HG03378 (cell line): Measurements from ENCODE around the gene XCR1.
"Not testable (repeated sequence)": the region's sequence is repeated elsewhere in the genome, so short reads cannot be mapped to it uniquely, and the experiment has no call there.

Experiments
- ATAC-seq: cut with Tn5 transposase; IDR thresholded peaks from one replicate; pipeline ENCODE4 v1.9.1; 2021; ENCODE audit warnings: mild to moderate bottlenecking, moderate library complexity; ENCODE audit not compliant: unreplicated experiment

Gene XCR1

GRCh38 chr3:46027021-46027705 lies at the start of gene XCR1:
Gene XCR1, minus strand, starts transcription at chr3:46027483. Its CDS starts 5,536 bp downstream, at chr3:46021947.
- no peak for ATAC-seq

GRCh38 chr3:46076606-46077005 lies 49.3 kb upstream of the XCR1 start:
- no peak for ATAC-seq

- no peak for ATAC-seq
Observed at GRCh38 chr3:46075816-46076215, 48.5 kb upstream of the XCR1 start.

DNA sequence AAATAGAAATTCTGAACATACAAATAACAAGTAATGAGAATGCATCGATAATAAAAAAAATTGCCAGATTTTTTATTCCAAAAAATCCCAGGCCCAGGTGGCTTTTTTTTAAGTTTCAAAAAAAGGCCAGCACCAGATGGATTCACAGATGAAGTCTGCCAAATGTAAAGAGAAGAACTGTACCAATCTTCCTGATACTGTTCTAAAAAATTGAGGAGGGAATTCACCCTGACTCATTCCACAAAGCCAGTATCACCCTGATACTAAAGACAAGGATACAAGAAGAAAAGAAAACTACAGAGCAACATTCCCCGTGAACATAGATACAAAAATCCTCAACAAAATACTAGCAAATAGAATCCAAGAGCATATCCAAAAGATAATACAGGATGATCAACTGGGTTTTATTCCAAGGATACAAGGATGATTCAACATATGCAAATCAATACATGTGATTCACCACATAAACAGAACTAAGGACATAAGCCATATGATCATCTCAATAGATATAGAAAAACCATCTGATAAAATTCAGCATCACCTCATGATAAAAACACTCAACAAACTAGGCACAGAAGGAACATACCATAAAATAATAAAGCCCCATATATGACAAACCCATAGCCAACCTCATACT lies 44.1 kb upstream of the XCR1 start:
- ATAC-seq: no peak

GRCh38 chr3:46070595-46071093 lies 43.4 kb upstream of the XCR1 start:
- ATAC-seq: no peak

- ATAC-seq: no peak
Observed at GRCh38 chr3:46068501-46068900, 41.2 kb upstream of the XCR1 start.

GRCh38 chr3:46067401-46067800 lies 40.1 kb upstream of the XCR1 start:
- ATAC-seq: no peak

DNA sequence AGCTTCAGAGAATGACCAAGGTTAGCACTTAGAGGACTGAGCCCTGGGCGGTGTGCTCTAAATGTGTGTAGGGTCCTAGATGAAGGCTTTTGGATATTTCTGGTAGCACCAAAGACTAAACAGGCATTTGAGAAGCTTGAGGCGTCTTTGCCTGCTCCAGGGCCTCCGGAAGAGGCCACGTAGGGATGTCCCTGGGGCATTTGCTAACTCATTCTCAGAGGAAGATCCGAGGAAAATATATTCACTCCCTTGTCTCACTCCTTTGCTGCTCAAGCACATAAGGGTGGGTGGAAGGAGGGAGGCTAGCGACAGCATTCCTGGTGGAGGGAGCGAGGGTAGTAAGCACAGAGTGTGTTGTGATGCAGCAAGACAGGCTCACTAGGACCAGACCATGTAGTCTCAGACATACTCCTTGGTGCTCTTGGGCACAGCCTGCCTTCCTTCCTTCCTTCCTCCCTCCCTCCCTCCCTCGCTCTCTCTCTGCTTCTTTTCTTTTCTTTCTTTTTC lies 38.5 kb upstream of the XCR1 start:
- ATAC-seq: no peak

- no peak for ATAC-seq
Observed at GRCh38 chr3:46065294-46065705, 38.0 kb upstream of the XCR1 start.

- no peak for ATAC-seq
Observed at GRCh38 chr3:46062679-46063078, 35.4 kb upstream of the XCR1 start.

- no peak for ATAC-seq
Observed at GRCh38 chr3:46061887-46062286, 34.6 kb upstream of the XCR1 start.

DNA sequence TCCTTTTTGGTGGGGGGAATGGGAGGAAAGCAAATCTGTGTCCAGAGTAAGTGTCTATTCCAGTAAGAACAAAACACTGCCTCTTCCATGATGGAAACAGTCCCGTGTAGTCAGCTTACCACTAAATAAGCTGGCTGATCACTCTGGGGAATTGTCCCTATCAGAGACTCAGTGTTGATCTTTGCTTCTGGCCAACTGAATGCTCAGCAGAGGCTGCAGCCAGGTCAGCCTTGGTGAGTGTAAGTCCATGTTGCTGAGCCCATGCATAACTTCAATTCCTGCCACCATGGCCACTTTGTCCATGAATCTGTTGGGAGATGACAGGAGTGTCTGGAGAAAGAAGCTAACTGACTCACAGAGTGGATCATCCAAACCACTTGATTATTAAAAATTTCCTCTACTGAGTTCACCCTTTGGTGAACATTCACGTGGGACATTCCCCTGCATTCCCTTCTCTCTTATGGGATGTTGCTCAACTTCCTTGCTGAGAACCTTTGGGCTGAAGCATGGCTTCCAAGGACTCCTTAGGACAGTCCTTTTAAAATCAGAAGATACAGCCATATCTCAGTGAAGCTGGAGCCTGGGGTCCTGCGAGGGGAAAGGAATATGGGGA lies 33.9 kb upstream of the XCR1 start:
- ATAC-seq: no peak

DNA sequence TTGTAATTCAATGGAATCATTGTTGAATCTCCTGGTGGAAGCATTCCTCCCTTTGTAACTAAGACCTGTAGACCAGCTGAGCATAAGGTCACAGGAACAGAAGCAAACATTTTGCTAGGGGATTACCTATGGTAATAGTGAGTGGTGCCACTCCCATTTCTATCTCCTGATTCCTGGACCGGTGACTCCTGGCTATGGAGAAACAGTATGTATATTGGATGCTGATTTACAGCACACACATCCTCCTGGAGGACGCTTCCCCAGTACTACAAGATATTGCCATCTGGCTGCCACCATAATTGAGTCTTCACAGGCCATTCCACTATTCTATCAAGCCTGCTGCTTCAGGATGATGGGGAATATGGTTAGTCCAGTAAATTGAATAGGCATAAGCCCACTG lies 33.3 kb upstream of the XCR1 start:
- ATAC-seq: no peak

- ATAC-seq: no peak
Observed at GRCh38 chr3:46059432-46059831, 32.1 kb upstream of the XCR1 start.

DNA sequence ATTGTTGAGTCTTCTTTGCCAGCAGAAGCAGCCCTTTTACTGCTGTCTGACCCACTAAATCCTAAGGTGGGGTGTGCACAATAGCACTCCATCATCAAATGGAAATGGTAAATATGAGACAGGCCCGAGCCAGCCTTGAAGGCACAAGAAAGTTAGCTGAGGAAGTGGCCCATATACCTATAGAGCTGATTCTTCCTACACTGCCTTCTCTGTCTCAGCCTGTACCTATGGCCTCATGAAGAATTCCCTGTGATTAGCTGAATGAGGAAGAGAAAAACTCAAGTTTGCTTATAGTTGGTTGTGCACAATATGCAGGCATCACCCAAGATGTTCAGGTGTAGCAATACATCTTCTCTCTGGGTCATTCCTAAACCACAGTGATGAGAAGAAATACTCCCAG lies 31.7 kb upstream of the XCR1 start:
- ATAC-seq: no peak

DNA sequence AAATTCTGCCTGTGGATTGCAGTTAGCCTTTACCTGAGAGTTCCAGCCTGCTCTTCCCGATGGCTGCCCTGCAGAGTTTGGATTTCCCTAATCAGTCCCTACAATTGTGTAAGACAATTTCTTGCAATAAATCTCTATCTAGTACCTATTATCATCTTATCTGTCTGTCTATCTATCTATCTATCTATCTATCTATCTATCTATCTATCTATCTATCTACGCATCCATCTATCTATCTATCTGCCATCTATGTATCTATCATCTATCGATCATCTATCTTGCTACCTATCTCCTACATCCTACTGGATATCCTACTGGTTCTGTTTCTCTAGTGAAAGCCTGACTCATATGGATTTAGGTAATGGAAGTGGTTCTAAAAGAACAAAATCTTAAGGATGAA lies 30.4 kb upstream of the XCR1 start:
- ATAC-seq: no peak

DNA sequence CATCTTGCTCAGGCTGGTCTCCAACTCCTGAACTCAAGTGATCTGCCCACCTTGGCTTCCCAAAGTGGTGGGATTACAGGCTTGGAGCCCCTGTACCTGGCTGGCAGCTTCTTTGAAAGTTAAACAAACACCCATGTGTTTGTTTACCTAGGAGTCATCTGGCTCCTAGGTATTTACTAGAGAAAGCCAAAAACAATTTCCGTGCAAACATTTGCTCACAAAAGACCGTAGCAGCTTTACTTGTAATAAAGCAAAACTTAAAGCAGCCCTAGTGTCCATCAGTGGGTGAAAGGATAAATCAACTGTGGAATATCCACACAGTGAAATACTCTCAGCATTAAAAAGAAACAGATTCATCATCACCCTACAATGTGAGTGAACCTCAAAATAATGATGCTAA lies 29.4 kb upstream of the XCR1 start:
- no peak for ATAC-seq

GRCh38 chr3:46053761-46054515 lies 26.7 kb upstream of the XCR1 start:
- ATAC-seq: not testable (repeated sequence)

DNA sequence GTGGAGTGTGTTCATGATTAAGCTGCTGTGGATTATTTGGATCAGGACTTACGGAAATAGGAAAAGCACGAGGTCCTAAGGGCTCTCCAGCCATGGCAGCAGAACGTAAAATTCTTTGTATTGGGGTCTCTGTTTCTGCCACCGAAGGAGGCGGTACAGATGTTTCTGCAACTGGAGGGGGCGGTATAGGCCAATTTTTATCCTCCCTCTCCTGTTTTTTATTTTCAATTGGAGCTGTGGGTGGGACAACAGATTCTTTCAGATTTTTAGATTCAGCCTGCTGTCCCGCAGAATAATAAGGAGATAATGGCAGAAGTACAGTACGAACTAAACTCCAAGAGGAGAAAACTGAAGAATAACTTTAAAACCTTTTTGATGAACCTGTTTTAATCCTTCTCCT lies 26.0 kb upstream of the XCR1 start:
- not testable (repeated sequence) for ATAC-seq

GRCh38 chr3:46052531-46052930 lies 25.2 kb upstream of the XCR1 start:
- ATAC-seq: no peak

DNA sequence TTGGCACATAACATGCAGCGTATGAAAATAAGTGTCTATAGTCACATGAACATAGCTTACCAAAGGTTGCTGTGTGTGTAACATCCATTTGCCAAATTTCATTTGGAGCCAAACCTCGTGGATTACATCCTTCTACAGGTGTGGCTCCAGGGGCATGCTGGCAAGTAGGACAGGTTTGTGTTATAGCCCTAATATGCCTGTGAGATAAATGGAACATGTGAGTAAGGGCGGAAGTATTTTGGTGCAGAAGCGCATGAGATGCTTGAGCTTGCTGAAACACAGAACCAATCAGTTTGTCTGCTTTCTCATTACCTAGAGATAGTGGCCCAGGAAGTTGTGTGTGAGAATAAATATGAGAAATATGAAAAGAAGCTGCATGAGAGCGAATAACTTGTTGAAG lies 21.8 kb upstream of the XCR1 start:
- no peak for ATAC-seq
